NCI-H1417 (cell line): ENCODE measurements around the gene DLG2.

Experiments
- DNase-seq, 3 experiments: peaks; one replicate each; lab custom pipeline; 2025; lab: John Stamatoyannopoulos, UW

DLG2 gene

DNA sequence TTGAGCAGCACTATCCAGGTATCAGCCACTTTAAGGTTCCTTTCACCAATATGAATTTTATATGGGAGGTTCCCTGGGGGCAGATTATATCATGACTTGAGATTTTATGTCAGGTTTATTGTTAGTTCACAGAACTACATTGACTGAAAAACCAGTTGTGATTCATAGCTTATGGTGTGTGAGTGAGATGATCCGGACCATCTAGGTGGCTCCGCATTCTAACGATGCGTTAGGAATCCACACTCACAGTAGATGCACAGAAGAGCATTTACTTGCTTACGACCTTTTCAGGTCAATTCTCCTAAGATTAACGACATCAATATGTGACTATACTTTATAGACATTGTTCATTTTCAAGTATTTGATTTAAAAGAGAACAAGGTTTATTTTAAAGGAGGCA is 1356.7 kb downstream of the DLG2 start:
- peak in 2 of 3 experiments; percentile 25 to 66 for DNase-seq

- DNase-seq: no peak
These were observed 1363.1 kb downstream of the DLG2 start for GRCh38 chr11:84264066-84264465.

DNA sequence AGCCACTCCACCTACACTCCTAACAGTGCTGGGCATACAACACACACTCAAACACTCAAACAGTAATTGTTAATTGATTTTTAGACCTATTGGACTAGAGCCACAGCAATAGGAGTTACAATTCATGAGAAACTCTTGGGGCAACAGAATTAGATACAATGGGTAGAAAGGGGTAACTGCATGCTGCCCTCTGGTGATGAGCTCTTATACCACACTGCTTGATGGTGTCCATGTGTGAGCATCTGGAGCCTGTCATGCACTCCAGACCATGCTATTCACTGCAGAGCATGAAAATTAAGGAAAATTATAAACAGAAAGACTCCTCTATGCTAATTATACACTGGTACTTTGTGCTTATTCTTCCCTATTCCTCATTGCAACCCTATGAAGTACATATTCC is 1365.4 kb downstream of the DLG2 start:
- peak; percentile 21 to 62 (median 38) for DNase-seq

DNA sequence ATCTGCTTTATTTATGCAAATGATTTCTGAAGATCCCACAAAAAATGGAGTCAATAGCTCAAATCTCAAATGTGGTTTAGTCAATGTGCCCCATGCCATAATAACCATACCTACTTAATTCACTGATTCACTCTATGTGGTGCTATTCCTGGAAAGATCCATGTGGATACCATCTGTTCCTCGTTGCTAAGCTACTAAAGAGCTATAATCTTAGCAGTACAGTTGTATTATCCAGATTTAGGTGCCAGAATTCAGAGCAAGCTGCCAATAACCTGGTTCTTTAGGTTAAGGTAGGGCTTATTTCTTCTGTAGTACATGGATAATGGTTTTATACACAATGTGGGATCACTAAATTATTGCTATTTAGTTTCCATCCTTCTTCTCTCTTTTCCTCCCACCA is 1366.3 kb downstream of the DLG2 start:
- DNase-seq: no peak

DNA sequence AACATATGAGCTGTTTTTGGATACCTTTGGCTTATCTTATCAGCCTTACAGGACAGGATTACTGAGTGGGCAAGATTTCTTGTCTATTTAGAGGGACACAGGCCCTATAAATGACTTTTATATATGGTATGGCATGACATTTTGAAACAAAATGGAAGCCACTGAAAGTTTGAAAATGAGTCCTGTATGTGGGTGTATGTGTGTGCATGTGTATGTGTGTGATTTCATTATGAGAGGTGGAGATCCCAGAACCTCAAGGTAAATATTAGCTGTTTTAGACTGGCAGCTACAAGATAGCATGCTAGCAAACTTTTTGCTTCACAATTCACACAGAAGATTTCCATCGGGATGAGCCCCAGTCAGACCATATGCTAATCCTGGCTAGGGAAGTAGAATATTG is 1370.5 kb downstream of the DLG2 start:
- no peak for DNase-seq

DNA sequence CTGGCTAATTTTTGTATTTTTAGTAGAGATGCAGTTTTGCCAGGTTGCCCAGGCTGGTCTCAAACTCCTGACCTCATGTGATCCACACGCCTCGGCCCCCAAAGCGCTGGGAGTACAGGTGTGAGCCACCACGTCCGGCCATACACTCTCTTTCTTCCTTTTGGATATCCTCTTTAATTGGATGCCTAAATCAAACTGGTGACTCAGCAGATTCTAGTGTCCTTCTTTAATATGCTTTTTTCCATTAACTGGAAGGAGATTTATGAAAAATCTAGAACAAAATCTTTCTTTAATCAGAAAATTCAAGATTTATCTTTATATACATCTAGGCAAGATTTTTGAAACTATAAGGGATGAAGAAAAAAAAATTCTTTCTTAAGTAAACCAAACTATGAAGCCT is 1371.7 kb downstream of the DLG2 start:
- no peak for DNase-seq

DNA sequence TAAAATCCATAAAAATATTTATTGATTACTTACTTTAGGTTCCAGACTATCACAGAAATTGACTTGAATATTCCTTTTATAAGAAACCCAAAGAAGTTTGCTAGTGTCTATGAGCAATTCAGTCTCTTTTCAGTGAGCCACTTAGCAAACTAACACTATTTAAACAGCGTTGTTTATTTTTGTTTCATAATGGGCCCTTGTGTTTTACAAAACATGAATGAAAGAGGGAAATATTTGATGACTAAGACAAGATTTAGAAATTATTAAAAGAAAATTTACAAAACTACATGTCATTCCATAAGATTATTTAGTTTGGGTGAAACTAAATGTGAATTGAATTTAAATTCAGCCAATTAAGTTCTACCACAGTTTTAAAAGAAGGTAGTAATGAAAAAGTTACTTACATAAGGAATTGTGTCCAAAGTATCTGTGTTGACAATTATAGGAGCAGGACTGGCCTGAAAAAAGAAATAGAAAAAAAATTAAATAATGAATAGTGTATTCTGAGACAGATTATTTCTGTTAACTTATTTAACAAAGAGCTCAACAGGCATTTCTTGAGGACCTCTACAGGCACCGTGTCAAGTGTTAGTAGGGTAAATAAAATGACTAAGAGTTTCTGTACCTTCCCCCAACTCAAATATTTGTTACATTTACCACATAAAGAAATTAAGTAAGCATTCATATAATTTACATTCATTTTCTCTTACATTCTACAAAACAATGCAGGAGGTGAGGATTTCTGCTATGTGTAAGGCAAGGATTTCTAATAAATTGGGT is 1376.1 kb downstream of the DLG2 start:
- no peak for DNase-seq

GRCh38 chr11:84249344-84250135 is 1377.6 kb downstream of the DLG2 start:
- no peak for DNase-seq

DNA sequence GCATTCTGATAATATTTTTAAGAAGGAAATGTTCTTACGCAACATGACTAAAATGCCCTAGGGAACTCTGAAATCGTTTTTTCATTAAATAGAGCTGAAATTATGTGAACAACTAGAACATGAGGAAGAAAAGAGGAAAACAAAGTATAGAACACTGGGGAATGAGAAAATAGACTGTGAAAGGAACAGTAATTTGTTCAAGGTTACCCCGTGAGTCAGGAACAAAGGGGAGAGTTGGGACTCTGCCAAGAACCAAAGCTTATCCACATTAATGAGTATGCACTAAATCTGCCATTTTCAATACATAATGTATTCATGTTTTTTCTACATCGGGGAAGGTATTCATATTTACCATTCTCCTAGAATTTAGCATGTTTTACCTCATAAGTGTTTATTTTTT is 1379.2 kb downstream of the DLG2 start:
- peak in 2 of 3 experiments; percentile 11 to 73 for DNase-seq

- DNase-seq: no peak
These were observed 1380.0 kb downstream of the DLG2 start for GRCh38 chr11:84247129-84247528.

DNA sequence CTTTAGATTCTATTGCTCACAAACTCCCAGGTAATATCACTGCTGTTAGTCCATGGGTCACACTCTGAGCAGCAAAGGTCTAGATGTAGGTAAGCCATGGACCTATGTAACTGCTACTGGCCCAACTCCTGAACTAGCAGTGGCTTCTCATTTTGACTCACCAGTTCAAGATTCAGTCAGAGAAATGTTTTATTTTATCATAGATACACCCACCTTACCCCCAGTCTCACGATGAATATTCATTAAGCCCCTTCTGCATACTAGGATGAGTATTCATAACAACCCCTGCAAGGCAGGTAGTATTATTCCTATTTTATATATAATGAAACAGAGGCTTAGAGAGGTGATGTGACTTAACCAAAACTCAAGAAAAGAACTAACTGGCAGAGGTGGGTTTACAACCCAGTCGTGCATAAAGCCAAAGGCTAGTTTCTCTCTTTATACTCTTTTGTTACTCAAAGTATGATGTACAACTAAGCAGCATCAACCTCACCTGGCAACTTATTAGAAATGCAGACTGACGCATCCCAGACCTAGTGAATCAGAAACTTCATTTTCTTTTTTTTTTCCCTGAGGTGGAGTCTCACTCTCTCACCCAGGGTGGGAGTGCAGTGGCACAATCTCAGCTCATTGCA is 1383.4 kb downstream of the DLG2 start:
- DNase-seq: no peak

DNA sequence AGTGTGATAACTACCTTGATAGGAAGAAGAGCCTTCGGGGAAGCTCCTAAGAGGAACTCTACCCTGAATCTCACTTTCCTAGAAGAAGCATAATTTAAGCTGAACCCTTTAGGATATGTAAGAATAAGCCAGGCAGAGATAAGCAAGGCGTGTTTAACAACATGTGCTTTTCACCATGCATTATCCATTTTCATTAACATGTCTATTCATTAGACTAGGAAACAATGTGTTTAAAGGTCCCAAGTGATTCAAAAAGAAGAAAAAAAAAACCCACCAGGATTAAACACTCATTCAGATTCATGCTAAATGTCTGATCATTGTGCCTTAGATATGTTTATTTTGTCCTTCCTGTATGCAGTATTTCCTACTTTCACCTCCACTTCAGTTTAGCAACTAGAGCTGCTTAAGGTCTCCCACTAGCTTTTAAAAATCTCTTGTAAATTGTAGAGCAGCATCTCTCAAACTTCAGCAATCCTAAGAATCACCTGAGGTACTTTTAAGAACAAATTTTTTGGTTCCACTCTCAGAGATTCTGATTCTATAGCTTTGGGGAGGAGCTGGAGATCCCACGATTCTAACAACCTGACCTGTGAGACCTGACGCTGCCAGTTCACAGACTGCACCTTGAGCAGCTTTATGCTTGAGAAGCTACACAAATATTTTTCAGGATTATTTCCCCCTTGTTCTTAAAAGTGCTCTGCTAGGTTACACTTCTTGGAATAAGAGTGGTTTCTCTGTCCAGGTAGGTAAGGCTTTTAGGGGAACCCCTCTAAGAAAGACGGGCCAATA is 1385.6 kb downstream of the DLG2 start:
- DNase-seq: no peak

DNA sequence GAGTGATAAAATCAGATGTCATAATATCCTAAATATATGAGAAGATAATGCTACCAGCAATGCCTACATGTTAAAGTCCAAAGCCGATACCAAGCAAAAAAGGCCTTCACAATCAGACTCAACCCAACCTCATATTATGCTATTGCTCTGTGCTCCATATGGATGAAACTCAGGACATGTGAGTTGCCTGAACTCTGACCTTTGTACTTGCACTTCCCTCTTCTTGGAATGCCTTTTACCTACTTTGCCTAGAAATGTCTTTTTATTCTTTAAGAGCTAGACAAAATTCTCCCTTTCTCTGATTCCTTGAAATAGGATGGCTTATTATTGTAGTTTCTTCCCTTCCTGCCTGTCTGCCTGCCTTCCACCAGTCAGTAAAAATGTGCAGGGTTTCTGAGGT is 1386.3 kb downstream of the DLG2 start:
- DNase-seq: no peak

DNA sequence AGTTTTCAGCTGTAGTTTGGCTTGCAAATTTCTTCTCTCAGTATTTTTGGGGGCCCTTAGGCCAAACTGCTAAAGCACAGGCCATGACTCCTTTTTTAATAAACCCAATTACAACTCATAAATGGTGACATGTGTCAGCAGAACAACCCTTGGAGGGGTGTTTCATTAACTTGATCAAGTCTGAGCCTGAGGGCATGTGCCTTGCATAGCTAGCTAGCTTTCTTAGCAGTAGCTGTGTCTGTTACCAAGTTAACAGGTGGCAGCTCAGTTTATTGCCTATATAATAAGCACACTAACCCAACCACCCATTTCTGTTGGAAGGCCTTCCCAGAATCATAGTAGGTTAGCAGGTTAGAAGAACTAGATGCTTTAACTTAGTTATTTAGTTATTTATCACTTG is 1390.7 kb downstream of the DLG2 start:
- DNase-seq: peak in 2 of 3 experiments; percentile 16 to 52

- DNase-seq: no peak
These were observed 1392.5 kb downstream of the DLG2 start for GRCh38 chr11:84234462-84235202.

- DNase-seq: peak in 1 of 3 experiments; percentile 21
These were observed 1393.1 kb downstream of the DLG2 start for GRCh38 chr11:84234011-84234410.

- DNase-seq: no peak
These were observed 1394.6 kb downstream of the DLG2 start for GRCh38 chr11:84232511-84232910.

- DNase-seq: no peak
These were observed 1396.7 kb downstream of the DLG2 start for GRCh38 chr11:84230402-84230801.

DNA sequence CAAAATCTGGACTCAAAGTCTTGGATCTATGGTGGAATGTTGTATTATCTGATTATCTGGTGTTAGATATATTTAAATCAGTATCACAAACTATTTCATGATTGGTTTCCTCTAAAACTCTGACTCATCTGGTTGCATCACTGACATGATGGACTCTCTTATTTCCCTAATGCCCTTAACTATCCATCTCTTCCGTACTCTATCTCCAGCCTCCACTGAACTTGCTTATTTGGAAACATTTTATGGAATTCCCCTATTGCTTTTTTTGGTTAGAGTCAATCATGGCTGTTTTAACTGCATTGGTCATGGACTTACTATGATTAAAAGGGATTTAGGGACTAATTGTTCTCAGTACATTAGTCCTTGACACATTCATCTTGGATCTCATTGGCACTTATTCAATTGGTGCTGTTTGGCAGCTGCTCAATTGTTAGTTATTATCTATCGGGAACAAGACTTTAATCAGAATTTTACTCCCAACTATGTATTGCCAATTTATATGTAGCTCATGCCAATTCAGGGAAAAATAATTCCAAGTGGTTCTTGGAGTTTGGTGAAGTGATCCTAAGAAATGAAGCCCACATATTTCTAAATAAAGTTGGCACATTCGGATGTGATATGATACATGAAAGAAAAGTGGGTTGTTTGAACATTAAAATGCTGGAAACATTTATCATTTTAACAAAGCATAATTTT is 1399.0 kb downstream of the DLG2 start:
- no peak for DNase-seq

GRCh38 chr11:84224042-84224441 is 1403.1 kb downstream of the DLG2 start:
- no peak for DNase-seq

DNA sequence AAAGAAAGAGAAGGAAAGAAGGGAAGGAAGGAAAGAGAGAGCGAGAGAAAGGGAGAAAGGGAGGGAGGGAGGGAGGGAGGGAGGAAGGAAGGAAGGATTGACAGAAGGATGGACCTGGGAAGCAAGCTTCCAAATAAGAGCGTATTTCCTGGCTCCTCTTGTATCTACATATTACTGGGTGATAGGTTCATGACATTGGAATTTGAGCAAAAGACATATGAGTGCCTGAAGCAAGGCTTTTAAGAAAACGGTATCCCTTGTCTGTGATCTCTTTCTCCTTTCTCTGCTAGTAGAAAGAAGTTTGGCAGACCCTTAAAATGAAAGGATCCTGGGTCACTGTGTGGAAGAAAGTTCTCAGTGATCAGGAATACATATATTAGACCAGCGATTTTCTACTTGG is 1408.8 kb downstream of the DLG2 start:
- no peak for DNase-seq
